ENCODE results near the gene CACNB2. TPM values are rescaled to one million over a fixed set of nuclear protein-coding genes. Genes with fewer than 3 reads are reported as not detected.

CACNB2 gene
- total RNA-seq, 2 donors from 2014 or later: 19.0 to 20.6 TPM

DNA sequence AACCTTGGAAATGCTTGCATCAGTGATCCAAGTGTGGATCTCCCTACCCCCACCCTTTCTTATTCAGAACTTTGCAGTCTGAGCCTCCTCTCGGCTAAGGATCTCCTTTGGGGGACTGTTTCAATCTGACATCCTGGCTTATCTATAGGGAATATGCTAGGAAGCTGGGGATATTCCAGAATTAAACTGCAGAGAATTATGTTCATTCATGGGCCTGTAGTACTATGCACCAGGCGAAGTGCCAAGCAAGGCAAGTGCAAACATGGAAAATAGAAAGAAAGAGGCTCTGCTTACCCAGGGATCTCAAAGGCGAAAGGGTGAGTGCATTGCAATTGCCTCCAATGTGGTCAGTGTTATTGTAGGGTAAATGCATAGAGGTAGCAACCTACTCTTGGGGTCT is 96.5 kb downstream of the CACNB2 start:
- Histone ChIP-seq H3K4me1 (peaks cover 0 to 5% of the 10 kb centered on the region in 2 donors), H3K36me3 (no peaks in the 10 kb centered on the region), H3K27me3 (no peaks in the 10 kb centered on the region), H3K4me3 (no peak overlapping the region), H3K9me3 (no peaks in the 10 kb centered on the region), H3K27ac (no peak overlapping the region)
- no peak for DNase-seq (ENCODE audit: low spot score)
- TF ChIP-seq, protein P1, sequence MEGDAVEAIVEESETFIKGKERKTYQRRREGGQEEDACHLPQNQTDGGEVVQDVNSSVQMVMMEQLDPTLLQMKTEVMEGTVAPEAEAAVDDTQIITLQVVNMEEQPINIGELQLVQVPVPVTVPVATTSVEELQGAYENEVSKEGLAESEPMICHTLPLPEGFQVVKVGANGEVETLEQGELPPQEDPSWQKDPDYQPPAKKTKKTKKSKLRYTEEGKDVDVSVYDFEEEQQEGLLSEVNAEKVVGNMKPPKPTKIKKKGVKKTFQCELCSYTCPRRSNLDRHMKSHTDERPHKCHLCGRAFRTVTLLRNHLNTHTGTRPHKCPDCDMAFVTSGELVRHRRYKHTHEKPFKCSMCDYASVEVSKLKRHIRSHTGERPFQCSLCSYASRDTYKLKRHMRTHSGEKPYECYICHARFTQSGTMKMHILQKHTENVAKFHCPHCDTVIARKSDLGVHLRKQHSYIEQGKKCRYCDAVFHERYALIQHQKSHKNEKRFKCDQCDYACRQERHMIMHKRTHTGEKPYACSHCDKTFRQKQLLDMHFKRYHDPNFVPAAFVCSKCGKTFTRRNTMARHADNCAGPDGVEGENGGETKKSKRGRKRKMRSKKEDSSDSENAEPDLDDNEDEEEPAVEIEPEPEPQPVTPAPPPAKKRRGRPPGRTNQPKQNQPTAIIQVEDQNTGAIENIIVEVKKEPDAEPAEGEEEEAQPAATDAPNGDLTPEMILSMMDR (IDR thresholded peaks at IDR 0.05): no peak

DNA sequence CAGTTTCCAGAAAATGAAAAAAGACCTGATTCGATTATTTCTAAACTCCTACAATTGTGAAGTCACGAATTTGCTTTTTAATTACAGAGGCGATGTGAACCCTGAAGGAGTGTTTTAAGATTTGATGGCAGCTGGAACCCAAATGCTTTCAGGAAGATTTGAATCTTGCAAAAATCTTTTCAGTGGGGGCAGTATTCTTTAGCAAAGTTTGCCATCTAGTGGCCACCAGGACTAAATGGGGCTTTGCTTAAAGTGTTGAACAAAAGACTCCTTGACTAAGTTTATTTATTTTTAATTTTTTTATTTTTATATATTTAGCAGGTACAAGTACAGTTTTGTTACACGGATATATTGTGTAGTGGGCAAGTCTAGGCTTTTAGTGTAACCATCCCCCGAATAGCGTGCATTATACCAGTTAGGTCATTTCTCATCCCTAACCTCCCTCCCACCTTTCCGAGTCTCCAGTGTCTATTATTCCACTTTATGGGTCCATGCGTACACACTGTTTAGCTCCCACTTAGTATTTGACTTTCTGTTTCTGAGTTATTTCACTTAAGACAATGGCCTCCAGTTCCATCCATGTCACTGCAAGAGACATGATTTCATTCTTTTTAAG is 98.8 kb downstream of the CACNB2 start:
- Histone ChIP-seq H3K36me3 (no peaks in the 10 kb centered on the region), H3K4me3 (no peak overlapping the region), H3K27ac (peak overlapping the region in 1 of 2 donors; percentile 3), H3K9me3 (no peaks in the 10 kb centered on the region), H3K4me1 (peaks cover 0 to 4% of the 10 kb centered on the region in 2 donors), H3K27me3 (no peaks in the 10 kb centered on the region)
- no peak for DNase-seq (ENCODE audit: low spot score)
- TF ChIP-seq, protein P1 (IDR thresholded peaks at IDR 0.05): peak; percentile 24 to 77

DNA sequence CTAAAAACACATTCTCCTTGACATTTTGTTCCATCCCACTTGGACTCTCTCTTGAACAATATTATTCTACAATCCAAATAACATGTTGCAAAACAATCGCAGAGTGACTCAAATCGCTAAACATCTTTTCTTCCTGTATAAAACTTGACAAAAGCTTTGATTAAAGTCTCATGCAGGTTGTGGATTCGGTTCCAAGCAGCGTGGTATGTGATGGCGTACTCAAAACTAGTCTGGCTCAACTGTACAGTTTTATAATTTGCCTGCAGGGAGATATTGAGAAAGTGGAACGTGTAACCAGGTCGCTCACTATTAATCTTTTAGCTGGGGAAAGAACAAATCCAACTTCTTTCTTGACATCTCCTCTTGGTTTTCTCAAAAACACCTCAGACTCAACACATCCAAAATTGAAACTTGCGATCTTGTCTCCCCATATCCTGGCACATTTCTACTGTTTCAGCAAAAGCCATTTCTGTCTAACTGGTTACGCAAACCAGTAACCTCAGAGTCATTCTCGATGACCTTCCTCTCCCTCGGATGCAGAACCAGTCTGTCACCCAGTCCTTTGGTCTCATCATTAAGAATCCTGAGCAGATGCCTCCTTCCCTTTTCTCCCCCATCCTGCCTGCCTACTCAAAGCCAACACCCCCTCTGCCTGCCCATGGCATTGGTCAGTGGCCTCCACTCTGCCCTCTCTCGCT is 100.1 kb downstream of the CACNB2 start:
- H3K9me3 ChIP-seq: no peaks in the 10 kb centered on the region
- no peaks in the 10 kb centered on the region for H3K36me3 ChIP-seq
- H3K4me3 ChIP-seq: no peak overlapping the region
- TF ChIP-seq, protein P1 (IDR thresholded peaks at IDR 0.05): no peak
- H3K27ac ChIP-seq: peak overlapping the region in 1 of 2 donors; percentile 67
- no peak for DNase-seq (ENCODE audit: low spot score)
- no peaks in the 10 kb centered on the region for H3K4me1 ChIP-seq
- H3K27me3 ChIP-seq: no peaks in the 10 kb centered on the region

DNA sequence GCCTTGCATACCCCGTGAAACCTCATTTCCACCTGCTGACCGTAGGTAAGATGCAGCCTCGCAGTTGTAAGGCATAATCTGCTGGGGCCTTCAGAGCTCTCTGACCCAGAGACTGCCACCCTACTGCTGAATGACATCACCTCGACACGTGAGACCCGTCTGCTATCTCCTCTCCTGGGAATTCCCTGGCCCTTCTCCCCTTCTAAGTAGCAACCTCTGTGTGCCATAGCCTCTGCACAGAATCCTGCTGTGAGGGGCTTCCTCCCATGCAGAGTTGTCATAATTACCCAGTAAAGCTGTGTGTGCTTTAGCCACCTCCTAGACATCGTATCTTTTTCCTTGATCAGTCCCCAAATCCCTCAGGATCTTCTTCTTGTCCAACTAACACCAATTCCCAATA is 106.7 kb downstream of the CACNB2 start:
- TF ChIP-seq, protein P1 (IDR thresholded peaks at IDR 0.05): no peak
- Histone ChIP-seq H3K4me3 (no peak overlapping the region), H3K36me3 (no peaks in the 10 kb centered on the region), H3K4me1 (no peaks in the 10 kb centered on the region), H3K9me3 (no peaks in the 10 kb centered on the region), H3K27me3 (no peaks in the 10 kb centered on the region), H3K27ac (no peak overlapping the region)
- no peak for DNase-seq (ENCODE audit: low spot score)

DNA sequence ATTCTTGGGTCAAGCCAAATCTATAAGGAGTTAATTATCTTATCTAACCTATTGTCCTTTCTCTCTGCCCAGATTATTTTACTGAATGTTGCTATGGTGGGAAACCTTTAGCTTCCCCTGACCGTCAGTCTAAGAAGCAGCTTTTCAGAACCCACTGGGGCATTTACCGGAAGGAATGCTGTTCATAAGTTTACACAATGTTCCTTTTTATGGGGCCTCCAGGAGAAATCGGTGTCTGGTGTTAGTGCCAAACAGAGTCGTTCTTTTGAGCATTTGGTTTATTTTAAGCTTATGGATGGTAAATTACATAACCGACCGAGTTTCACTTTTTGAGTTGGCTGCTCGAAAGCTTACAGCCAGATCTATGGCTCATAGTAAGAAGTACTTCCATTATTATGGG is 111.9 kb downstream of the CACNB2 start:
- no peaks in the 10 kb centered on the region for H3K27me3 ChIP-seq
- TF ChIP-seq, protein P1 (IDR thresholded peaks at IDR 0.05): no peak
- DNase-seq (ENCODE audit: low spot score): no peak
- no peaks in the 10 kb centered on the region for H3K4me1 ChIP-seq
- H3K9me3 ChIP-seq: no peaks in the 10 kb centered on the region
- H3K4me3 ChIP-seq: no peak overlapping the region
- H3K27ac ChIP-seq: no peak overlapping the region
- no peaks in the 10 kb centered on the region for H3K36me3 ChIP-seq
